K562 (cell line): ENCODE results near the gene EGFL7. TPM values are rescaled to one million over a fixed set of nuclear protein-coding genes. Genes with fewer than 3 reads are reported as not detected.

ENCODE experiments used
- E2F5 ChIP-seq: sonication (generic); formaldehyde crosslinking; IDR thresholded peaks from 2 replicates; pipeline ENCODE4 v1.8.0; 2022; ENCODE audit warnings: mild to moderate bottlenecking, missing genetic modification reagents
- ETS1 ChIP-seq: conservative IDR thresholded peaks from 2 replicates; pipeline ENCODE4 v1.6.1; 2011; ENCODE audit warnings: low read depth, mild to moderate bottlenecking, low read length; ENCODE audit not compliant: control insufficient read depth
- GABPB1 ChIP-seq: sonication (generic); formaldehyde crosslinking; IDR thresholded peaks from 2 replicates; pipeline ENCODE4 v1.8.0; 2022; ENCODE audit warnings: mild to moderate bottlenecking, missing genetic modification reagents
- HDAC2 ChIP-seq: fragments of 450-650 bp; IDR thresholded peaks from 2 replicates; pipeline ENCODE4 v1.6.1; 2016; ENCODE audit warnings: mild to moderate bottlenecking
- HMGN3 ChIP-seq: IDR thresholded peaks from 2 replicates; pipeline ENCODE4 v1.6.1; 2011; ENCODE audit warnings: borderline replicate concordance, low read depth, mild to moderate bottlenecking, mixed read lengths, low read length; ENCODE audit not compliant: insufficient read length; ENCODE audit errors: extremely low read depth
- HNRNPL ChIP-seq: fragments of 200-400 bp; formaldehyde crosslinking; IDR thresholded peaks from 2 replicates; pipeline ENCODE4 v1.6.1; 2017; ENCODE audit warnings: low read depth, mild to moderate bottlenecking, low read length
- HNRNPLL ChIP-seq: fragments of 200-400 bp; formaldehyde crosslinking; IDR thresholded peaks from 2 replicates; pipeline ENCODE4 v1.6.1; 2017; ENCODE audit warnings: low read length, low read depth, mild to moderate bottlenecking; ENCODE audit not compliant: poor library complexity, severe bottlenecking
- NRF1 ChIP-seq, 2 experiments: fragments of 450-650 bp; IDR thresholded peaks in 1 of 2; conservative IDR thresholded peaks in 1 of 2; 2 replicates each; pipeline ENCODE4 v1.6.1; 2014; ENCODE audit warnings: mild to moderate bottlenecking in 2 of 2
- PHF20 ChIP-seq: fragments of 450-650 bp; IDR thresholded peaks from 2 replicates; pipeline ENCODE4 v1.6.1; 2018; ENCODE audit not compliant: partially characterized antibody
- POLR2AphosphoS5 ChIP-seq: IDR thresholded peaks from 2 replicates; pipeline ENCODE4 v1.6.1; 2011; ENCODE audit warnings: mild to moderate bottlenecking, low read depth, low read length, moderate library complexity; ENCODE audit not compliant: control insufficient read depth, insufficient read depth
- RREB1 ChIP-seq: fragments of 250-450 bp; sonication (Bioruptor Pico); IDR thresholded peaks from 2 replicates; pipeline ENCODE4 v1.4.0; 2020
- TBP ChIP-seq: optimal IDR thresholded peaks from 2 replicates; pipeline ENCODE3; 2011; ENCODE audit warnings: low read depth, low read length, improper control_type of control experiment
- TFAP4 ChIP-seq: sonication (generic); formaldehyde crosslinking; IDR thresholded peaks from 2 replicates; pipeline ENCODE4 v1.8.0; 2022; ENCODE audit warnings: missing genetic modification reagents, mild to moderate bottlenecking, moderate library complexity, borderline replicate concordance
- U2AF2 ChIP-seq: fragments of 200-400 bp; formaldehyde crosslinking; optimal IDR thresholded peaks from 2 replicates; pipeline ENCODE3; 2017; ENCODE audit warnings: low read depth, mild to moderate bottlenecking, low read length
- polyA plus RNA-seq, 8 experiments: library from polyadenylated mRNA; depleted of rRNA in 4 of 8; stranded (reverse) in 5 of 8; unstranded in 3 of 8; fragments of >200 nt; fragmentation: Nextera tagmentation in 2 of 8; fragmentation: Illumina TruSeq in 1 of 8; extraction: Ambion mirVana in 2 of 8; extraction: Trizol in 1 of 8; gene quantifications; 2 replicates each; pipeline versions ENCODE4 v1.2.1 to v1.2.3, GENCODE V29; 2011 to 2014; ENCODE audit warnings: inconsistent platforms in 1 of 8, missing spikeins in 1 of 8
- total RNA-seq, 7 experiments: library from RNA; depleted of rRNA in 6 of 7; stranded (reverse); fragments of >200 nt in 6 of 7; fragmentation: Illumina TruSeq in 2 of 7; extraction: Trizol in 2 of 7; gene quantifications; 2 replicates each; pipeline versions ENCODE4 v1.2.1 to v1.2.3, GENCODE V29; 2011 to 2021; ENCODE audit warnings: low replicate concordance in 1 of 7

The EGFL7 gene
- total and polyA plus RNA-seq, 9 of the 15 experiments (the other 6 are each of a cell fraction or from before 2014, with no cell fraction given), result 1.5 to 286 (median 55.5) TPM

DNA sequence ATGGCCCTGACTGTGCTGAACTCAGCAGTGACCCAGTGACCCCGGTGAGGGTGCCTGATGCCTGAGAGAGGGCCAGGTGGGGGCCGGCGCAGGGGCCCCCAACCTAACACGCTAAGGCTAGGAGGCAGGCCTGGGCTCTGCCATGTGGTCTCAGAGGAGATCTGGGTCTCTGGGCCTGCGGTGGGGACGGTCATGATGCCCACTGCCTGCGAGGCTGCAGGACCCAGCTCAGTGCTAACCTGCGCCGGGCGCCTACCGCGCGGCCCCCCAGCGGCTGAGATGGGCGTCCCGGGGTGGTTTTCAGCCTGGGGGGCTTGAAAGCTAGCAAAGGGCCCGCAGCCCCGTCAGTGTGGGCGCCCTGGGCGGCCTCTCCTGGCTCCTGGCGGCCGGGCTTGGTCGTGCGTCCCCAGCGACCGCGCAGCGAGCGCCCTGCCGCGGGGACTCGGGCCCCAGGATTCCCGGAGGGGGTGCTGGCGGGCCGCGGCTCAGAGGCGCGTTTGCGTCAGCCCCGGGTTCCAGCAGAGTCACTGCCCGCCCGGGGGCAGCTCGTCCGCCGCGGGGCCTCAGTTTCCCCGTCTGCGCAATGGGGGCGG is 2.5 kb downstream of the EGFL7 start (continued):
- TF ChIP-seq ETS1, result peak; percentile 26; the same call in 1 of the 2 replicates
- TF ChIP-seq HNRNPL, result peak; percentile 66; the same call in 1 of the 2 replicates
- TF ChIP-seq HNRNPLL, result no peak
- no peak for TF ChIP-seq RREB1 (CRISPR knock-in tag)
- no peak for TF ChIP-seq HDAC2
- no peak for TF ChIP-seq E2F5 (CRISPR knock-in tag)
- TF ChIP-seq NRF1 (conservative IDR thresholded peaks at IDR 0.05 in 1 of 2, IDR thresholded peaks at IDR 0.05 in 1 of 2), result peak; percentile 44 to 55
- no peak for TF ChIP-seq U2AF2
- no peak for TF ChIP-seq GABPB1
- TF ChIP-seq POLR2AphosphoS5, result peak; percentile 73; the same call in 1 of the 2 replicates
- TF ChIP-seq TFAP4, result peak; percentile 49
- peak; percentile 8 for TF ChIP-seq TBP
- no peak for TF ChIP-seq PHF20
- TF ChIP-seq HMGN3, result peak; percentile 57
